ENCODE measurements around the gene MARK2.

MARK2 gene

GRCh38 chr11:63829823-63830489 lies 9.0 kb upstream of the MARK2 start:
- DNase-seq (ENCODE audit: low read depth in 1 of 2, low spot score in 1 of 2) = no peak

DNA sequence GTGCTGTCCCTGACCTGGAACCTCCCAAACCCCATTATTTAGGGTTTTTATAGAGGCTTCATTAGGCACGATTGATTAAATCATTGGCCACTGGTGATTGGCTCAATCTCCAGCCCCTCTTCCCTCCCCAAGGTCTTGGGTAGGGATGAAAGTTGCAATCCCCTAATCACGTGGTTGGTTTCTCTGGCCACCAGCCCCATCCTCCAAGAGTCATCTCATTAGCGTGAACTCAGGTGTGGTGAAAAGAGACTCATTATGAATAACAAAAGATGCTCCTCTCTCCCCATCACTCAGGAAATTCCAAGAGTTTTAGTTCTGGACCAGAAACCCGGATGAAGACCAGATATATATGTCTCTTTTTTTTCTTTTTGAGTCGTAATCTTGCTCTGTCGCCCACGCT lies 7.6 kb upstream of the MARK2 start:
- DNase-seq (ENCODE audit: low read depth in 1 of 2, low spot score in 1 of 2) = no peak

GRCh38 chr11:63832336-63832735 lies 6.6 kb upstream of the MARK2 start:
- DNase-seq (ENCODE audit: low read depth in 1 of 2, low spot score in 1 of 2) = no peak

- no peak for DNase-seq (ENCODE audit: low read depth in 1 of 2, low spot score in 1 of 2)
Measured at GRCh38 chr11:63833048-63833447, 5.9 kb upstream of the MARK2 start.

DNA sequence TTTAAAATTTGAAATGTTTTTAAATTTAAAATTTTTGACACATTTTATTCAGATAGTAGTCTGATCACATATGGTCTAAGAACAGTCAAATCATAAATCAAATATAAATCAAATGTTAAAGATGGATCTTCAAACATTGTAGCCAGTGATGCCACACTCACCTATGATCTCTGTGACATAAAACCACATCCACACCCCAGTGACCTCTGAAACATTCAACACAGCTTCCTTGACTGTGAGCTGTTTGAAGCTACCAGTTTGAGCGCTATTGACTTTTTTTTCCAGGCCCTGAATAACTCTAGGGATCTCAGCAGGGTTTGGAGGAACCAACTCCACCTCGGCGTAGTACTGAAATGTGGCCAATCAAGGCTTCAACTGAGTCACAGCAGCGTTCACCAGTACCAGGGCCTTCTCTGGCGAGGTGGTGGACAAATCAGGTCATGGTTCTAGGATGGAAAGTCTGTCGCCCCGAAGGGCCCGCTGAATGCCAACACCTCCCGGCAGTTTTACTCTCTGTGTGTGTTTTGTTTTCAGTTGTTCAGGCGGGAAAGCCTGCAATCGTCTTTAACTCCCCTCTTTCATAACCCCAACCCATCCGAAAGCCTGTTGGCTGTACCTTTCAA lies 4.3 kb upstream of the MARK2 start:
- no peak for DNase-seq (ENCODE audit: low read depth in 1 of 2, low spot score in 1 of 2)

DNA sequence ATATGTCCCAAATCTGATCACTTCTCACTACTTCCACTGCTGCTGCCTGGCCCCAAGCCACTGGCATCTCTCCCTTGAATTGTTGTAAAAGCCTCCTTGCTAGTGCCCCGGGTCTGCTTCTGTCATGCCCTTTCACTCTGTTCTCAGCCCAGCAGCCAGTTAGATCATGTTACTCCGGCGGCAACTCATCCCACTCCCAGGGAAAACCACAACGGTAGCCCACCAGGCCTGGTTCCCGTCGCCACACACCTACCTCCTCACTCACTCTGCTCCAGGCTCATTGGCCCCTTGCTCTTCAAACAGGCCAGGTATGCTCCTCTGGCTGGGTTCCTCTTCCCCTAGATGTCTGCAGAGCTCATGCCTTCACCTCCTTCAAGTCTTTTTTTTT lies 3.8 kb upstream of the MARK2 start:
- no peak for DNase-seq (ENCODE audit: low read depth in 1 of 2, low spot score in 1 of 2)

DNA sequence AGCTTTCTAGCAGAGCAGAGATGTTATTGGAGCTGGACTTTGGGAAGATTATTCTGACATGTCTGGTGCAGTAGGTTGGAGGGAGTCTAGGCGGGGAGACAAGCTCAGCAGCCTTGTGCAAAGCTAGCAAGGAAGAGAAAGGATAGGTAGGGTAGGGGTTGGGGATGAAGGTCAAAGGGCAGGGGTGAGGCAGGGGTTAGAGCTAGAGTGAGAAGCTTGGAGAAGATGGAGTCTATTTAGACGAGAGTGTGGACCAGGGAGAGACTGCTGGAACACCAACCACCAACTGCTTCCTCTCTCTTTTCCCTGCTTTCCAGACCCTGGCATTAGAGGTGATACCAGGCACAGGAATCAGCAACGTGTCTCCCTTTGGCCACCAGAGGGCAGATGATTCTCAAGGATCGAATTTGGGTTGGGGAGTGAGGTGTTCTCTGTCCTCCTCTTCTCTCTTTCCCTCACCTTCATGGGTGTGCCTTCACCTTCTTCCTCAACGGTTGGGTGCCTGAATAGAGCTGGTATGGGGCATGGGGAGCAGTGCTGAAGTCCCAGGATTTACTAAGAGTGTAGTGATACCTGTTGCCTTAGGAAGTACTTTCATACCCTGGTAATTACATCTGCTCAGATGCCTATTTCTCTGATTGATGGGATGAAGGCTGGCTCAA lies 1.8 kb upstream of the MARK2 start:
- DNase-seq (ENCODE audit: low read depth in 1 of 2, low spot score in 1 of 2) = peak; percentile 42 to 77

DNA sequence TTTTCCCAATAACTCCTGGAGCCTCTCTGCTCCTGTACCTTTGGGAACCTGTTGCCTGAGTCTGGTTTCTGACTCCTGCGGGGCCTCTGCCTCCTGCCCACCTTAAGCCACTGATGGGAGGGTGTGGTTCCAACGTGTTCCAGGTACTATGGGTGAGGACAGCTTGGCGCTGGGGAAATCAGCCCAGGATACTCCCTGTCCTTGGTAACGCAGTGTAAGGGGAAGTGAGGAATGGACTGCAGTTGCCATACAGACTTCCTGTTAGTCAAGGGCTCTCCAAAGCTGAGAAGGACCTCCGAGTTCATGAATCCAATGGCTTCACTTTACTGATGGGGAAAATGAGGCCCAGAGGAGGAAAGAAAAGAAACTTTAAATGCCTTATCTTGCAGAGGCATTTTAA lies 1.2 kb upstream of the MARK2 start:
- DNase-seq (ENCODE audit: low read depth in 1 of 2, low spot score in 1 of 2) = no peak

GRCh38 chr11:63838150-63838677 lies 696 bp upstream of the MARK2 start:
- no peak for DNase-seq (ENCODE audit: low read depth in 1 of 2, low spot score in 1 of 2)

DNA sequence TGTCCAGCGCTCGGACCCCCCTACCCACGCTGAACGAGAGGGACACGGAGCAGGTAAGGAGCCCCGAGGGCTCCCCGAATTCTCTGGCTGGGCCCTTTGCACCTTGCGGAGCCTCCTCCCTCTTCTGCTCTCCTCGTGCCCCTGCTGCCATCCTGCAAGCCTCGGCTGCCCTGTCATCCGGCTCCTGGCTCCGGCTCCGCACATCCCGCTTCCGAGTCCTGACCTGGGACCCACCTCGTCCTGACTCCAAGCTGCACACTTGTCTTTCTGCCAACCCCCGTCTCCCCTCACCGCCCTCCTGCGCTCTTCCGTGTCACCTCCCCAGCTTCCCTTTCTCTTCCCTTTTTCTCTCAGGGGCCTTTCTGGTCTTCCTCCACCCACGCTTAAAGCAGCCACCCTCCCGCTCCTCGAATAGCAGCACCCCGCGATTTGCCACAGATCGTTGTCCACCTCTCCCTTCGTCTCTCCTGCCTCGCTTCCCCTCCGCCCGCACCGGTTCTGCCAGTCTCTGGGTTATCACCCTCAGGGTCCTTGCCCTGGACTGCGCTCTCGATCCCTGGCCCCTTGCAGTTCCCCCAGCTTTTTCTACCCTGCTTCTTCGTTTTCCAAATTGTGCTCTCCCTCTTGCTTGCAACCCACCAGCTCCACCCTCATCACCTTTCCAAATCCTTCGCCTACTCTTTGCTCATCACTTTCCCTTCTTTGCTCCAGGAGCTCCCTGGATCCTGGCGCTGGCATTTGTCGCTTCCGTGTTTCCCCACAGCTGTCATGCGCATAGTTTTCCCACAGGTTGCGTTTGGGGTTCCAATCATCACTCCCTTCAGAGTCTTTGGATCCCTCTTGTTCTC lies 822 bp downstream of the MARK2 start:
- DNase-seq (ENCODE audit: low read depth in 1 of 2, low spot score in 1 of 2) = no peak

- DNase-seq (ENCODE audit: low read depth in 1 of 2, low spot score in 1 of 2) = no peak
Measured at GRCh38 chr11:63840356-63841060, 1.6 kb downstream of the MARK2 start.

- DNase-seq (ENCODE audit: low read depth in 1 of 2, low spot score in 1 of 2) = no peak
Measured at GRCh38 chr11:63841554-63841953, 2.6 kb downstream of the MARK2 start.

GRCh38 chr11:63843041-63843440 lies 4.1 kb downstream of the MARK2 start:
- DNase-seq (ENCODE audit: low read depth in 1 of 2, low spot score in 1 of 2) = no peak

- no peak for DNase-seq (ENCODE audit: low read depth in 1 of 2, low spot score in 1 of 2)
Measured at GRCh38 chr11:63844836-63845235, 5.9 kb downstream of the MARK2 start.

DNA sequence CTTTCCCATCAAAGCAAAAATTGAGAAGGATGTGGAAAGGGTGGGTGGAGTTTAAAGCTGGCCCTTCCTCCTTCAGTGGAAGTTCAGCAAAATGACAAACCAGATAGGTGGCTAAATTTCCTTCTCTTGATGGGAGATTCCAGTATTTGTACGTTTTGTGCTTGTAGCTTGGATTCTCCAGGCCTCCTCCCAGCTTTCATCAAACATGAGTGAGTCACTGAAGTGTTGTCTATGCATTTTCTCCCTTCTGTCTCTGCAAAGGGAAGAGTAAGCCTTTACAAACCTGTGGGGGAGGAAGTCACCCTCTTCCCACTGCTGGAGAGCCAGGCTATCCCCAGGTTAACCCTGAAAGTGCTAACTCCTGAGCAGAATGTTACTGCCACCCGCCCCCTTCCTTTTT lies 6.4 kb downstream of the MARK2 start:
- DNase-seq (ENCODE audit: low read depth in 1 of 2, low spot score in 1 of 2) = no peak

DNA sequence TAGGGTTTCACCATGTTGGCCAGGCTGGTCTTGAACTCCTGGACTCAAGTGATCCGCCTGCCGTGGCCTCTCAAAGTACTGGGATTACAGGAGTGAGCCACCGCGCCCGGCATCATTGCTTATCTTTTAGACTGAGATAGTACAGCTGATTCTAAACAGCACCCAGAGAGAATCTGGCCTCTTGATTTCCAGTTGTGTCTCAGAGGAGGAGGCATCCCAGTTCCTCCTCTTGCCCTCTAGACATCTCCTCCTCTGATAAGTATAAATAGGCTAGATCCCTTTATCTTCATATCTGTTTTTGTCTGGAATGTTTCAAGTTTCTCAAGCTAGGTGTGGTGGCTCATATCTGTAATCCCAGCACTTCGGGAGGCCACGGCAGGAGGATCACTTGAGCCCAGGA lies 7.0 kb downstream of the MARK2 start:
- DNase-seq (ENCODE audit: low read depth in 1 of 2, low spot score in 1 of 2) = no peak

DNA sequence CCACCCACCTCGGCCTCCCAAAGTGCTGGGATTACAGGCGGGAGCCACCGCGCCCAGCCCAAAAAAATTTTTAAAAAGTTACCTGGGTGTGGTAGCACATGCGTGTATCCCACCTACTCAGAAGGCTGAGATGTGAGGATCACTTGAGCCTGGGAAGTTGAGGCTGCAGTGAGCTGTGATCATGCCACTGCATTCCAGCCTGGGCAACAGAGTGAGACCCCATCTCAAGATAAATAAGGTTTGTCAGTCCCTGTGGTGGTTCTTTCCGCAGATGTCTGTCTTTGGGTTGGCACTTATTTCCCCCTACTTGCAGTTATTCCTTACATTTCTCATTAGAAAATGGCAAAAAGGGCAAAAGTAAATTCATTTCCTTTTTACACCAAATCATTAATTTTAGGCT lies 8.0 kb downstream of the MARK2 start:
- no peak for DNase-seq (ENCODE audit: low read depth in 1 of 2, low spot score in 1 of 2)

GRCh38 chr11:63847363-63847762 lies 8.5 kb downstream of the MARK2 start:
- DNase-seq (ENCODE audit: low read depth in 1 of 2, low spot score in 1 of 2) = no peak

DNA sequence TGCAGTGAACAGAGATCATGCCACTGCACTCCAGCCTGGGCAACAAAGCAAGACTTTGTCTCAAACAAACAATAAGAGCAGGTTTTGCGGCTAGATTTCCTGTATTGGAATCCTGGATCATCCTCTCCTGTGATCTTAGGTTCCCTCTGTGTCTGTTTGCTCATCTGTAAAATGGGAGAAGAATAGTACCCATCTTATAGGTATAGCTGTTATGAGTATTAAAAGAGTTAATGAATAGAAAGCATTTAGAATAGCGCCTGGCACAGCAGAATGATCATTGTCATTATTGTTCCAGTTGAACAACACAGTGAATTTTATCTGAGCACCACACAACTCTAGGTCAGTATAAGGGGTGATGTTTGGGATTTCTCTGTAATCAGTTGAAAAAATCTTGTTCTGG lies 10.8 kb downstream of the MARK2 start:
- no peak for DNase-seq (ENCODE audit: low read depth in 1 of 2, low spot score in 1 of 2)

DNA sequence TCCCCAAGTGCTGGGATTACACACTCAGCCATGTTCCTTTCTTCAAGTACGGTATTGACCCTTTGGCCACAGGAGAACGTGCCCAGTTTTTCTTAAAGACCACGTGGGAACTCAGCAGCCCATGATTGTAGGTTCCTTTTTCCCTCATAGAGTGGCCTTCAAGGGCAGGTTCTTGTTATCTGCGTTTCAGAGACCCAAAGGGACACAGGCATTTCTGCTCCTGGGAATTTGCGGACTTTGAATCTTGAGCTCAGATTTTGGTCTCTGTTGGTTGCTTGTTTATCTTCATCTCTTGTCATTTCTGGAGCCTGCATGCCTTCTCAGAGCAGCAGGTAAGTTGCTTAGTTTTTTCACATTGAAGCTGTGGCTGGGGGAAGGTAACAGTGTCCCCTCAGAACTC lies 12.0 kb downstream of the MARK2 start:
- DNase-seq (ENCODE audit: low read depth in 1 of 2, low spot score in 1 of 2) = no peak

GRCh38 chr11:63851364-63851763 lies 12.5 kb downstream of the MARK2 start:
- DNase-seq (ENCODE audit: low read depth in 1 of 2, low spot score in 1 of 2) = no peak

Data from activated CD4-positive, alpha-beta T cell treated with anti-CD3 and anti-CD28 coated beads, Interleukin-2, amount 50 U/mL, for 24 hours (primary cell).